GM08714 (cell line): ENCODE measurements around the gene C9orf57.
"Not testable (repeated sequence)": the region's sequence is repeated elsewhere in the genome, so short reads cannot be mapped to it uniquely, and the experiment has no call there.

Experiments used
- H3K4me3 ChIP-seq: fragments of 200-500 bp; sonication (Bioruptor generic); 2 replicates; pipeline ENCODE4 v1.5.1; 2014; ENCODE audit warnings: mild to moderate bottlenecking, low read length, inconsistent platforms
- ZNF274 ChIP-seq: IDR thresholded peaks from 2 replicates; pipeline ENCODE4 v1.6.1; 2012; ENCODE audit warnings: mild to moderate bottlenecking, low read depth, low read length

The C9orf57 gene

GRCh38 chr9:72060513-72060912 is at the start of gene C9orf57:
Gene C9orf57 (minus strand): TSS chr9:72060613. CDS start chr9:72059331, 1,282 bp downstream.
- no peak for TF ChIP-seq ZNF274
- no peak within 1 kb of the TSS for H3K4me3 ChIP-seq

- no peak for TF ChIP-seq ZNF274
Measured at GRCh38 chr9:72102520-72102919, 42.1 kb upstream of the C9orf57 start.

GRCh38 chr9:72095520-72095919 is 35.1 kb upstream of the C9orf57 start:
- not testable (repeated sequence) for H3K4me3 ChIP-seq

More at GRCh38 chr9:72102520-72102919, 42.1 kb upstream of the C9orf57 start:
- H3K4me3 ChIP-seq, result no peak overlapping the region

GRCh38 chr9:72092820-72093219 is 32.4 kb upstream of the C9orf57 start:
- H3K4me3 ChIP-seq, result no peak overlapping the region
- no peak for TF ChIP-seq ZNF274

- H3K4me3 ChIP-seq, result no peak overlapping the region
- TF ChIP-seq ZNF274, result no peak
Measured at GRCh38 chr9:72089451-72090130, 29.2 kb upstream of the C9orf57 start.

GRCh38 chr9:72082536-72082935 is 22.1 kb upstream of the C9orf57 start:
- no peak for TF ChIP-seq ZNF274
- H3K4me3 ChIP-seq, result no peak overlapping the region

- not testable (repeated sequence) for H3K4me3 ChIP-seq
Measured at GRCh38 chr9:72074666-72075065, 14.3 kb upstream of the C9orf57 start.

- no peak for TF ChIP-seq ZNF274
- H3K4me3 ChIP-seq, result no peak overlapping the region
Measured at GRCh38 chr9:72065076-72065475, 4.7 kb upstream of the C9orf57 start.

- no peak overlapping the region for H3K4me3 ChIP-seq
Measured at GRCh38 chr9:72052122-72052521, 8.3 kb downstream of the C9orf57 start.

GRCh38 chr9:72048850-72049249 is 11.6 kb downstream of the C9orf57 start:
- H3K4me3 ChIP-seq, result no peak overlapping the region
- TF ChIP-seq ZNF274, result no peak

More at GRCh38 chr9:72052122-72052521, 8.3 kb downstream of the C9orf57 start:
- TF ChIP-seq ZNF274, result no peak

- H3K4me3 ChIP-seq, result no peak overlapping the region
- TF ChIP-seq ZNF274, result no peak
Measured at GRCh38 chr9:72046630-72047456, 13.6 kb downstream of the C9orf57 start.

GRCh38 chr9:72044095-72044494 is 16.3 kb downstream of the C9orf57 start:
- H3K4me3 ChIP-seq, result no peak overlapping the region
- TF ChIP-seq ZNF274, result no peak

GRCh38 chr9:72043576-72043975 is 16.8 kb downstream of the C9orf57 start:
- no peak for TF ChIP-seq ZNF274
- H3K4me3 ChIP-seq, result no peak overlapping the region

GRCh38 chr9:72042928-72043327 is 17.5 kb downstream of the C9orf57 start:
- no peak overlapping the region for H3K4me3 ChIP-seq
- no peak for TF ChIP-seq ZNF274

GRCh38 chr9:72041775-72042194 is 18.6 kb downstream of the C9orf57 start:
- no peak overlapping the region for H3K4me3 ChIP-seq
- no peak for TF ChIP-seq ZNF274

GRCh38 chr9:72041369-72041768 is 19.0 kb downstream of the C9orf57 start:
- H3K4me3 ChIP-seq, result no peak overlapping the region
- TF ChIP-seq ZNF274, result no peak
